ENCODE data around the gene UBL4B. TPM values are rescaled to one million over a fixed set of nuclear protein-coding genes. Genes with fewer than 3 reads are reported as not detected.

The UBL4B gene
- polyA plus RNA-seq = not detected
- long read RNA-seq, donor 1 = 0 reads
- long read RNA-seq, donor 2 = 0 reads
- long read RNA-seq, donor 3 = 0 reads
- long read RNA-seq, donor 4 = 0 reads
- long read RNA-seq, donor 5 = 0 reads
- long read RNA-seq, donor 6 = 0 reads
- long read RNA-seq, donor 7 = 0 reads
- long read RNA-seq, donor 8 = 0 reads
- long read RNA-seq, donor 9 = 0 reads
- long read RNA-seq, donor 10 = 0 reads

DNA sequence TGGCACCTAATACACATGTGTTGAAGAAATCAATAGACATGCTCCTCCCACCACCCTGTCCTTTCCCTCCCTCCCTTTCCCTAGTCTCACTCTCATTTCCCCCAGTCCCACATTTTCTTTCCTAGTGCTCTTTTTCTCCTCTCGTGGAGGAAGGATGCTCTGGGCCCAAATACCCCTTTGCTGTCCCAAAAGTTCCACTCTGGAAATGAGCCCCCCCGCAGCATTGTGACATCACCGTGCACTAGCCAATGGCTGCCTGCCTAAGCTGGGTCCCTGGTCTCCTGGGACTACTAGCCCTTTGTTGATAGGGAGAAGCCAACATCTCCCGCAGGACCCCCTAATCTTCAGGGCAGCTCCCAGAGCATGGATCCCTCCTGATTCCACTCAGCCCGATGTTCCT is at the start of gene UBL4B:
Gene UBL4B (plus strand): TSS at position 301 of the 400 bp plus-strand sequence. CDS start 92 bp downstream, at position 393.
- 80 to 84% (median 82%) methylated on average over 5 of the region's 5 CpGs for WGBS, 3 donors
- no peak for FAIRE-seq
- Histone ChIP-seq H3K36me3 (ENCODE audit: control insufficient read depth in 3 of 3, insufficient read depth in 2 of 3, low read depth in 1 of 3, low read length in 3 of 3) (no peaks in the 10 kb centered on the region), H3K9me3 (ENCODE audit: control insufficient read depth in 2 of 2, insufficient read depth in 1 of 2, low read depth in 1 of 2, low read length in 1 of 2) (no peaks in the 10 kb centered on the region), H3K4me1 (ENCODE audit: control insufficient read depth in 3 of 3, insufficient read depth in 2 of 3, low read depth in 1 of 3, low read length in 2 of 3) (no peaks in the 10 kb centered on the region), H3K4me3 (ENCODE audit: low read depth in 1 of 3, low read length in 3 of 3) (no peak within 1 kb of the TSS), H3K27ac (ENCODE audit: low read depth in 1 of 3, low read length in 2 of 3) (no peak within 1 kb of the TSS), H3K27me3 (ENCODE audit: control insufficient read depth in 3 of 3, insufficient read depth in 3 of 3, low read length in 3 of 3) (peaks cover 0 to 36% (median 5%) of the 10 kb centered on the region in 3 donors)
- DNase-seq = no peak

GRCh38 chr1:110062612-110063011 is 49.6 kb upstream of the UBL4B start:
- Histone ChIP-seq H3K4me3 (ENCODE audit: low read depth in 1 of 3, low read length in 3 of 3) (no peak overlapping the region), H3K27ac (ENCODE audit: low read depth in 1 of 3, low read length in 2 of 3) (no peak overlapping the region), H3K4me1 (ENCODE audit: control insufficient read depth in 3 of 3, insufficient read depth in 2 of 3, low read depth in 1 of 3, low read length in 2 of 3) (no peaks in the 10 kb centered on the region), H3K9me3 (ENCODE audit: control insufficient read depth in 2 of 2, insufficient read depth in 1 of 2, low read depth in 1 of 2, low read length in 1 of 2) (no peaks in the 10 kb centered on the region), H3K27me3 (ENCODE audit: control insufficient read depth in 3 of 3, insufficient read depth in 3 of 3, low read length in 3 of 3) (peaks cover 8 to 27% (median 20%) of the 10 kb centered on the region in 3 donors), H3K36me3 (ENCODE audit: control insufficient read depth in 3 of 3, insufficient read depth in 2 of 3, low read depth in 1 of 3, low read length in 3 of 3) (peaks cover 2 to 48% (median 5%) of the 10 kb centered on the region in 3 donors)
- WGBS, 3 donors = 86 to 96% (median 92%) methylated on average over 2 of the region's 2 CpGs
- DNase-seq (no peak), FAIRE-seq (no peak)

DNA sequence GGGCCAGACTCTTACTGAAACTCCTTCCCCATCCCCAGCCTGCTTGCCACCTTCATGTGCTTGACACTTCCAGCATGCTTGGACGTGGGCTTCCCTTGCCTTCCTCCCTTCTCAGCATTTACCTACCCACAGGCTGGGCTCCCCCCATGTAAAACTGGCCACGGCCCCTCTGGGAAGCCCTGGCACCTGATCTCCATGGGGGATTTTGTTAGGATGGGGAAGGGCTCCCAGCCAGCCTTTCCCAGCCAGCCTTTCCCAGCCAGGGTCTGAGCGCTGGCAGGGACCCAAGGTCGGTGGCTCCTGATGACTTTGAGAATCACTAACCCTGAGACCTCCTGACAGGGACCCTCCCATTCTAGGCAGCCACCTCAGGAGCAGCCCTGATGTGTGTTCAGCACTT is 48.5 kb upstream of the UBL4B start:
- Histone ChIP-seq H3K36me3 (ENCODE audit: control insufficient read depth in 3 of 3, insufficient read depth in 2 of 3, low read depth in 1 of 3, low read length in 3 of 3) (peaks cover 0 to 38% (median 2%) of the 10 kb centered on the region in 3 donors), H3K4me1 (ENCODE audit: control insufficient read depth in 3 of 3, insufficient read depth in 2 of 3, low read depth in 1 of 3, low read length in 2 of 3) (peaks cover 0 to 3% (median 0%) of the 10 kb centered on the region in 3 donors), H3K9me3 (ENCODE audit: control insufficient read depth in 2 of 2, insufficient read depth in 1 of 2, low read depth in 1 of 2, low read length in 1 of 2) (no peaks in the 10 kb centered on the region), H3K27me3 (ENCODE audit: control insufficient read depth in 3 of 3, insufficient read depth in 3 of 3, low read length in 3 of 3) (peaks cover 8 to 39% (median 31%) of the 10 kb centered on the region in 3 donors), H3K27ac (ENCODE audit: low read depth in 1 of 3, low read length in 2 of 3) (no peak overlapping the region), H3K4me3 (ENCODE audit: low read depth in 1 of 3, low read length in 3 of 3) (no peak overlapping the region)
- FAIRE-seq (no peak), DNase-seq (no peak)
- WGBS, 3 donors = 58 to 80% (median 60%) methylated on average over 4 of the region's 4 CpGs

DNA sequence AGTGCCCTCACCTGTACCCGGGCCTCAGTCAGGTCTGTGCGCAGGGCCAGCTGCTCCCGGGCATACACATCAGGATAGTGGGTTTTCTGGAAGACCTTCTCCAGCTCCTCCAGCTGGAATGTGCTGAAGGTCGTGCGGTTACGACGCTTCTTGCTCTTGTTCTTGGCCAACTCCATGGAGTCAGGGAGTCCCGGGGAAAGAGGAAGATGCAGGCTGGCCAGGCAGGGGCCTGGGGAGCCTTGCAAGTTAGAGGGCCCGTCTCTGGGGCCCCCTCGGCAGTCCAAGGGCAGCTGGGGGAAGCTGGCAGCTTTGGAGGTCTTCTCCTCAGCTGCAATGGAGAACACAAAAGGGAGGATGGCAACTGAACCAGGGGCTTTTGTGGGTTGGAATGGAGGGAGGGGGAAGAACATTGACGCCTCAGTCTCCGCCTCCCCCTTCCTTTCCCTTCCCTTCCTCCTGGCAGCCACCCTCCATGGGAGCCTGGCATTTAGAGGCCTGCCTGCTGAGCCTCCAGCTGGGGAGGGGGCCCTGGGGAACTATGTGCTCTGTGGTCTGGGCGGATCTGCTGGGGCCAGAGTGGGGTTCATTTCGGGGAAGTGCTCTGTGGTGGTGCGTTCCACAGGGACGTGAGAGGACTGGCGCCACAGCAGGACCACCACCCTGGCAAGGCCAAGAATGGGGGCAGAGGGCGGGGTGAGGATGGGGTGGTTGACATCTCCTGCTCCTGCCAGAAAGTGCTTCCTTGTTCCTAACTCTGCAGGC is 47.5 kb upstream of the UBL4B start:
- H3K4me1 ChIP-seq (ENCODE audit: control insufficient read depth in 3 of 3, insufficient read depth in 2 of 3, low read depth in 1 of 3, low read length in 2 of 3) = peaks cover 0 to 3% (median 0%) of the 10 kb centered on the region in 3 donors
- peaks cover 0 to 30% (median 2%) of the 10 kb centered on the region in 3 donors for H3K36me3 ChIP-seq (ENCODE audit: control insufficient read depth in 3 of 3, insufficient read depth in 2 of 3, low read depth in 1 of 3, low read length in 3 of 3)
- DNase-seq (no peak), FAIRE-seq (no peak)
- no peak overlapping the region for H3K27ac ChIP-seq (ENCODE audit: low read depth in 1 of 3, low read length in 2 of 3)
- no peaks in the 10 kb centered on the region for H3K9me3 ChIP-seq (ENCODE audit: control insufficient read depth in 2 of 2, insufficient read depth in 1 of 2, low read depth in 1 of 2, low read length in 1 of 2)
- H3K4me3 ChIP-seq (ENCODE audit: low read depth in 1 of 3, low read length in 3 of 3) = no peak overlapping the region
- H3K27me3 ChIP-seq (ENCODE audit: control insufficient read depth in 3 of 3, insufficient read depth in 3 of 3, low read length in 3 of 3) = peaks cover 8 to 49% (median 39%) of the 10 kb centered on the region in 3 donors
- 85 to 88% (median 87%) methylated on average over 17 to 18 of the region's 18 CpGs for WGBS, 3 donors

GRCh38 chr1:110065841-110066240 is 46.4 kb upstream of the UBL4B start:
- FAIRE-seq (no peak), DNase-seq (no peak)
- WGBS, 3 donors = 87 to 94% (median 93%) methylated on average over 5 of the region's 5 CpGs
- H3K27me3 ChIP-seq (ENCODE audit: control insufficient read depth in 3 of 3, insufficient read depth in 3 of 3, low read length in 3 of 3) = peaks cover 11 to 55% (median 46%) of the 10 kb centered on the region in 3 donors
- H3K27ac ChIP-seq (ENCODE audit: low read depth in 1 of 3, low read length in 2 of 3) = no peak overlapping the region
- H3K4me3 ChIP-seq (ENCODE audit: low read depth in 1 of 3, low read length in 3 of 3) = no peak overlapping the region
- peaks cover 0 to 20% (median 2%) of the 10 kb centered on the region in 3 donors for H3K36me3 ChIP-seq (ENCODE audit: control insufficient read depth in 3 of 3, insufficient read depth in 2 of 3, low read depth in 1 of 3, low read length in 3 of 3)
- peaks cover 0 to 3% (median 0%) of the 10 kb centered on the region in 3 donors for H3K4me1 ChIP-seq (ENCODE audit: control insufficient read depth in 3 of 3, insufficient read depth in 2 of 3, low read depth in 1 of 3, low read length in 2 of 3)
- no peaks in the 10 kb centered on the region for H3K9me3 ChIP-seq (ENCODE audit: control insufficient read depth in 2 of 2, insufficient read depth in 1 of 2, low read depth in 1 of 2, low read length in 1 of 2)

GRCh38 chr1:110067479-110067892 is 44.8 kb upstream of the UBL4B start:
- 23 to 31% (median 30%) methylated on average over 23 of the region's 23 CpGs for WGBS, 3 donors
- H3K4me3 ChIP-seq (ENCODE audit: low read depth in 1 of 3, low read length in 3 of 3) = no peak overlapping the region
- no peak overlapping the region for H3K27ac ChIP-seq (ENCODE audit: low read depth in 1 of 3, low read length in 2 of 3)
- H3K36me3 ChIP-seq (ENCODE audit: control insufficient read depth in 3 of 3, insufficient read depth in 2 of 3, low read depth in 1 of 3, low read length in 3 of 3) = peaks cover 0 to 8% (median 0%) of the 10 kb centered on the region in 3 donors
- no peaks in the 10 kb centered on the region for H3K9me3 ChIP-seq (ENCODE audit: control insufficient read depth in 2 of 2, insufficient read depth in 1 of 2, low read depth in 1 of 2, low read length in 1 of 2)
- peaks cover 13 to 72% (median 57%) of the 10 kb centered on the region in 3 donors for H3K27me3 ChIP-seq (ENCODE audit: control insufficient read depth in 3 of 3, insufficient read depth in 3 of 3, low read length in 3 of 3)
- peak in 1 of 2 donors; percentile 28 for DNase-seq
- peaks cover 0 to 3% (median 0%) of the 10 kb centered on the region in 3 donors for H3K4me1 ChIP-seq (ENCODE audit: control insufficient read depth in 3 of 3, insufficient read depth in 2 of 3, low read depth in 1 of 3, low read length in 2 of 3)
- FAIRE-seq = no peak

GRCh38 chr1:110067893-110068645 is 44.2 kb upstream of the UBL4B start:
- no peak overlapping the region for H3K27ac ChIP-seq (ENCODE audit: low read depth in 1 of 3, low read length in 2 of 3)
- H3K9me3 ChIP-seq (ENCODE audit: control insufficient read depth in 2 of 2, insufficient read depth in 1 of 2, low read depth in 1 of 2, low read length in 1 of 2) = no peaks in the 10 kb centered on the region
- no peak overlapping the region for H3K4me3 ChIP-seq (ENCODE audit: low read depth in 1 of 3, low read length in 3 of 3)
- H3K27me3 ChIP-seq (ENCODE audit: control insufficient read depth in 3 of 3, insufficient read depth in 3 of 3, low read length in 3 of 3) = peaks cover 13 to 78% (median 57%) of the 10 kb centered on the region in 3 donors
- WGBS, 3 donors = 3 to 9% (median 8%) methylated on average over 67 to 68 of the region's 68 CpGs
- FAIRE-seq (no peak), DNase-seq (peak in 1 of 2 donors; percentile 48)
- H3K4me1 ChIP-seq (ENCODE audit: control insufficient read depth in 3 of 3, insufficient read depth in 2 of 3, low read depth in 1 of 3, low read length in 2 of 3) = peaks cover 0 to 3% (median 0%) of the 10 kb centered on the region in 3 donors
- H3K36me3 ChIP-seq (ENCODE audit: control insufficient read depth in 3 of 3, insufficient read depth in 2 of 3, low read depth in 1 of 3, low read length in 3 of 3) = peaks cover 0 to 4% (median 0%) of the 10 kb centered on the region in 3 donors

Measured in small intestine (tissue), 16 donors.